Neural cell (in vitro differentiated cells): ENCODE results near the gene TIMM22.
"Not testable (repeated sequence)": the region's sequence is repeated elsewhere in the genome, so short reads cannot be mapped to it uniquely, and the experiment has no call there.

ENCODE experiments used
- MXI1 ChIP-seq: fragments of 450-650 bp; conservative IDR thresholded peaks from 2 replicates; pipeline ENCODE4 v1.6.1; 2014; ENCODE audit warnings: antibody characterized with exemption, mild to moderate bottlenecking; ENCODE audit not compliant: poor library complexity, severe bottlenecking
- TF ChIP-seq, protein P1 (sequence below): fragments of 450-650 bp; IDR thresholded peaks from 2 replicates; pipeline ENCODE4 v1.5.1; 2014; ENCODE audit warnings: antibody characterized with exemption, mild to moderate bottlenecking, moderate library complexity; ENCODE audit not compliant: poor library complexity, severe bottlenecking

DNA sequence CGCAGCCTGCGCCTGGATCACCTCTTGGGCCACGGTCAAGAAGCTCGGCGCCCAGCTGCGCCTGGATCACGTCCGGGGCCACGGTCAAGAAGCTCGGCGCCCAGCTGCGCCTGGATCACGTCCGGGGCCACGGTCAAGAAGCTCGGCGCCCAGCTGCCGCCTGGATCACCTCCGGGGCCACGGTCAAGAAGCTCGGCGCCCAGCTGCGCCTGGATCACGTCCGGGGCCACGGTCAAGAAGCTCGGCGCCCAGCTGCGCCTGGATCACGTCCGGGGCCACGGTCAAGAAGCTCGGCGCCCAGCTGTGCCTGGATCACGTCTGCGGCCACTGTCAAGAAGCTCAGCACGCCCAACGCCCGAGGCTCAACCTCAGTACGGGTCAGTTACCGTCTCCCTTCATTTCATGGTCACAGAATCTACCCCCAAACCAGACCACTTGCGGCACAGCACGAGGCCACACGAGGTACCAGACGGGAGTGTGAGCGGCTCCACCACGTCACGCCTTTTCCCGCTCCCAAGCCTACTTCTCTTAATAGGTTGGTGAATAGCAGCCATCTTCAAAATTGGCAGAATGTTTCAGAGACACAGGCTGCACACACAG lies 51.7 kb downstream of the TIMM22 start:
- TF ChIP-seq, protein P1, sequence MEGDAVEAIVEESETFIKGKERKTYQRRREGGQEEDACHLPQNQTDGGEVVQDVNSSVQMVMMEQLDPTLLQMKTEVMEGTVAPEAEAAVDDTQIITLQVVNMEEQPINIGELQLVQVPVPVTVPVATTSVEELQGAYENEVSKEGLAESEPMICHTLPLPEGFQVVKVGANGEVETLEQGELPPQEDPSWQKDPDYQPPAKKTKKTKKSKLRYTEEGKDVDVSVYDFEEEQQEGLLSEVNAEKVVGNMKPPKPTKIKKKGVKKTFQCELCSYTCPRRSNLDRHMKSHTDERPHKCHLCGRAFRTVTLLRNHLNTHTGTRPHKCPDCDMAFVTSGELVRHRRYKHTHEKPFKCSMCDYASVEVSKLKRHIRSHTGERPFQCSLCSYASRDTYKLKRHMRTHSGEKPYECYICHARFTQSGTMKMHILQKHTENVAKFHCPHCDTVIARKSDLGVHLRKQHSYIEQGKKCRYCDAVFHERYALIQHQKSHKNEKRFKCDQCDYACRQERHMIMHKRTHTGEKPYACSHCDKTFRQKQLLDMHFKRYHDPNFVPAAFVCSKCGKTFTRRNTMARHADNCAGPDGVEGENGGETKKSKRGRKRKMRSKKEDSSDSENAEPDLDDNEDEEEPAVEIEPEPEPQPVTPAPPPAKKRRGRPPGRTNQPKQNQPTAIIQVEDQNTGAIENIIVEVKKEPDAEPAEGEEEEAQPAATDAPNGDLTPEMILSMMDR = not testable (repeated sequence)
- not testable (repeated sequence) for TF ChIP-seq MXI1
